GM18858 (cell line): ENCODE measurements around the gene PLCB1.

ENCODE experiments used
- ATAC-seq: cut with Tn5 transposase; IDR thresholded peaks from one replicate; pipeline ENCODE4 v1.9.1; 2021; ENCODE audit not compliant: unreplicated experiment

The PLCB1 gene

DNA sequence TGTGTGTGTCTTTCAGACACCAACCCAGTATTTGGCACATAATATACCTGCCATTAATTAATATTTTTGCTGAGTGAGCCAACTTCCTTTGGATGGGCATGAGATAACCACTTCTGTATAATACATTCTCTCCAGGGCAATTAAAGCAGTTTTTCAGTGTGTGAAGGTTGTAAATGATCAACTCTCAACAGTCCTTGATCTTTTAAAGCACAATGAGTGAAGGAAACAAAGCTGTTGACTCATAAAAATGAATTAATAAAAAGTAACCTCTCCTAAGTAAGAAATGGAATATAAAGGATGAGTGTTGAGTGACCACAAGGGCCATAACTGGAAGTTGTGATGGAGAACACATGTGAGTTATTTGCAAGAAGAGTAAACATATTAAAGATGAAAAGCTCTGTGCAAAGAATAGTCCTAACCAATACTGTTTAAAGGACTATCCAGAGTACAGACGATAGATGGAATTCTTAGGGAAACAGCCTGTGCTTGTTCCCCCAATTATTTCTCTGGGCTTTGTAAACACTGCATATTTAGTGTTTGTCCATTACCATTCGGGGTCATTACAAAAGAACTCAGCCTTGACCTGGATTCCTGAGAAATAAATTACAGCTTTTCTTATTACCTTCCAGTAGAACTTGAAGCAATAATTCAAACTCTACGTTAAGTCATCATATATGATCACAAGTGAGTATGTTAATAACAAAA, 446.2 kb downstream of the PLCB1 start:
- no peak for ATAC-seq

DNA sequence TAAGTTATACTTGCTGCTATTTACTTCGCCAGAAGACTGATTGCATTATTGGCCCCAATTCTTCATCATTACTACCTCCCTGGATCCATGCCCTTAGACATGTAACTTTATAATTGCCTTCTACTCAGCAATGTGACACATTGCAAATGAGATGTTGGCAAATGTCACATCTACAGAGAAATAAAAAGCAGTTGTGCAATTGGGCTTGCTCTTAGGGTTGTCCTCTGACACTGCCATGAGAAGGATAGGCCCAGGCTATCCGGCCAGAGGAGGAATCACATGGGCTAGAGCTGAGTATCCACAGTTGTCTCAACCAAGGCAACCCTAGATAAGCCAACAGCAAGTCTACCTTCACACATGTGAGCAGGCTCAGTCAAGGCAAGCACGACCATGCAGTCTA, 447.0 kb downstream of the PLCB1 start:
- no peak for ATAC-seq

DNA sequence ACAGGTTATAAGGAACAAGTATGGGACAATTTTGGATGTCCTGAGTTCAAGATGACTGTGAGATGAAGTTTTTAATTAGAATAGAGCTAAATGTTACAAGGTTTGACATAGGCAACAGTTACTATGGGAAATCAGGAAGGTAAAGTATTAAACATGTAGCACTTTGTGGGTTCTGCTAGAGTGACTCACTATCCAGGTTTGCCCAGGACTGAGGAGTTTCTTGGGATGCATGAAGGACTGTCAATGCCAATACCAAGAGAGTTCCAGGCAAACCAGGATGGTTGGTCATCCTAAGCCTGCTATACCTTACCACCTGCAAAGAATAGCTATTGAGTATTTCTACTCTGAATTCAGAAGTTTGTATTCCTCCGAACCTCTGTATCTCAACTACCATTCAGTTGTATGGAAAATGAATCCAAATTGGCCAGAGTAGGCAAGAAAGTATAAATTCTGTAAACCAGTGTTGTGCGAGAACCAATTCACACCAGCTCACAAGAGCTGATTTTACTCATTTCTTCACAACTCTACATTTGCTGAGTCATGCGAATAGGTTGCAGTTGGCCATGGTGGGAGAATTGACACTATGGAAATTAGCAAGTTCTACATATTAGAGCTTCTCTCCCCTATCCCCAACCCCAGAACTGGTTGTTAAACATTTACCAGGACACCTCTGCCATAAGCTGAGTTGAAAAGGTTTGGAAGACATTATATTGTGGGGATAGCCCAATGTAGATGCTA, 449.5 kb downstream of the PLCB1 start:
- no peak for ATAC-seq

DNA sequence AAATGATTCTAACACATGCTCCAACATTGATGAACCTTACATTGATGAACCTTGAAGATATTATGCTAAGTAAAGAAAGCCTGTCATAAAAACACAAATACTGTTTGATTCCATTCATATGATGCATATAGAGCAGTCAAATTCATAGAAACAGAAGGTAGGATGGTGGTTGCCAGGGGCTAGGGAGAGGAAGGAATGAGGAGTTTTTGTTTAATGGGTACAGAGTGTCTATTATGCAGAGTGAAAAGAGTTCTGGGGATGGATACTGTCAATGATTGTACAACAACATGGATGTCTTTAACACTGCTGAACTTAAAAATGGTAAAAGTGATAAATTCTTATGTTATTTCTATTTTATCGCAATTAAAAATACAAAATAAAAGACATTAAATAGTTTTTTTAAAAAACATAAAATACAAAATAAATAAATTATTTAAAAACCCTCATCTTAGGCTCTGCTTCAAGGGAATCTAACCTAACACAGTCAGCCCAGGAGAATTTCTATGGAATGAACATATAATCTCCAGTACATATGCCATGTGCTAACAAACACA, 451.0 kb downstream of the PLCB1 start:
- no peak for ATAC-seq

DNA sequence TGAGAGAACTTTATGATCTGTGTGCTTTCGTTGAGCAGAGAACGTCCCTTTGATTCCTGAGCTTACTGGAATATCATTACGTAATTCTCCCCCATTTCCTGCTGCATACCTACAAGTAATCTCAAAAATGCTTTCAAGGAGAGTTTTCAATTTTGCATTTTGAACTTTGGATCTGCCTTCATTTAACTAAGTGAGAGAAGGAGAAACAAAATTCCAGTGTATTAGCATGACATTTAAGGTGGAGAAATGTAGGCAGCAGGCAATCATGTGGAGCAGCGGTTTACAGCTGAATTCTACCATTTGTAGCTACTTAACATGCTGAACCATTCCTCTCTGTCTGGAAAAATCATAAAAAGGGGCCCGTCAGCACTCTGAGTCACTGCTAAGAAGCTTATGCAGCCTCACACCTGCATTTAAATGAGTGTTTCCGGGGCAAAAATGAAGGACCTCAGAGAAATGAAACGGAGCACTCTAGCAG, 451.5 kb downstream of the PLCB1 start:
- ATAC-seq, result no peak

DNA sequence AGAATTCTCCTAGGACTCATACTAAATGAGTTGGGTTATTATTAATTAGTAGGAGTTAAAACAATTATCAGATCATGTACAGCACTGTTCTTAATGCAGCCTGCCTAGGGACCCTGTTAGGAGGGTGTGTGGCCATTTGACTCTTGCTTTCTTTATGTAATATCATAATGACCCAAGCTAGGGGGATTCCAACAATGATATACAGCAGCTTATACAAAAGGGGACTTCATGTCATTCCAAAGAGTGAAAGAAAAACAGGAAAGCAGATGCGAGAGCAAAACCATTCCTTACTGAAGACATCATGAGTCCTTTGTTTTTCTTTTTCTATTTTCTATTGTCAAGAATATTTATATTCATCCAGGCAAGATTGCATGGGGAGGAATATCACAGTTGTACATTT, 455.2 kb downstream of the PLCB1 start:
- no peak for ATAC-seq

DNA sequence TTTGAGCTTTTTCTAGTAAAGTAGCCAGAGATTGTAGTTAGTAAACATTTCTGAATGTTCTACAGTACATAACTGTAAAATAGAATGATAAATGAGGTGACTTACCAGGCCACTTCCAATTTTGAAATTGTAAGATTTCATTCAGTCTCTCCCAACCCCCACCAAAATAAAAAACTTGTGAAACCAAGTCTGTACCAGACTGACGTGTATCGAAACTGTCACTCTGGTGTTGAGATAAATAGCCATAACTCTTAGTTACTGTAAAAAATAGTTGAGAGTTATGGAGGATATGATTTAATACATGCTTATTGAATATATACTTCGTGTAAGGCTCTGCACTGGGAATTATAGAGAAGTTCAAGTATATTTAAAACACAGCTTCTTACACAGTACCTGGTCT, 455.7 kb downstream of the PLCB1 start:
- ATAC-seq, result no peak

DNA sequence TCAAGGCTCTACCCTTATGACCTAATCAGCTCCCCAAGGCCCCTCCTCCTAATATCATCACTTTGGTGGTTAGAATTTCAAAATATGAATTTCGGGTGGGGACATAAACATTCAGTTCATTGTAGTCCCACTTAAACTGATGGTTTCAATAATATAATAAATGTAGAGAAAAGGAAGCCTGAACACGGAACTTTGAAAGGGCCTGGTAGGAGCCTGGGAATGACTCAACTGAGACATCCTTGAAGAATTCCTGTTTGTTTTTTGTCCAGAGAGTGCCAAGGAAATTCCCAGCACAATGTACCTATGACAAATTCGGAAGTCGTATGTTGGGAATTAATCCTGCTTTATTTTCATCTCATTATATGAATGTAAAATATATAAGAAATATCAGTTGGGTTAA, 457.9 kb downstream of the PLCB1 start:
- no peak for ATAC-seq

DNA sequence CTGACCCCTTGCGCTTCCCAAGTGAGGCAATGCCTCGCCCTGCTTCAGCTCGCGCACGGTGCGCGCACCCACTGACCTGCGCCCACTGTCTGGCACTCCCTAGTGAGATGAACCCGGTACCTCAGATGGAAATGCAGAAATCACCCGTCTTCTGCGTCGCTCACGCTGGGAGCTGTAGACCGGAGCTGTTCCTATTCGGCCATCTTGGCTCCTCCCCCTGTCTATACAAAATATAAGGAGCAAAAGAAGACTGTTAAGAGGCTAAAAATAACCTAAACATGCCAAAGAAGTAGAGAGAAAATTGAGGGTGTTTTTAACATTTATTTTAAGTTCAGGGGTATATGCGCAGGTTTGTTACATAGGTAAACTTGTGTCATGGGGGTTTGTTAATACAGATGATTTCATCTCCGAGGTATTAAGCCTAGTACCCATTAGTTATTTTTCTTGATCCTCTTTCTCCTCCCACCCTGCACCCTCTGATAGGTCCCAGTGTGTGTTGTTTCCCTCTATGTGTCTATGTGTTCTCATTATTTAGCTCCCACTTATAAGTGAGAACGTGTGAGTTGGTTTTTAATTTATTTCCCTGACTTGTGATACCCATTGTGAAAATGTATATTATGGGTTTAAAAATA, 469.0 kb downstream of the PLCB1 start:
- ATAC-seq, result peak; percentile 3

DNA sequence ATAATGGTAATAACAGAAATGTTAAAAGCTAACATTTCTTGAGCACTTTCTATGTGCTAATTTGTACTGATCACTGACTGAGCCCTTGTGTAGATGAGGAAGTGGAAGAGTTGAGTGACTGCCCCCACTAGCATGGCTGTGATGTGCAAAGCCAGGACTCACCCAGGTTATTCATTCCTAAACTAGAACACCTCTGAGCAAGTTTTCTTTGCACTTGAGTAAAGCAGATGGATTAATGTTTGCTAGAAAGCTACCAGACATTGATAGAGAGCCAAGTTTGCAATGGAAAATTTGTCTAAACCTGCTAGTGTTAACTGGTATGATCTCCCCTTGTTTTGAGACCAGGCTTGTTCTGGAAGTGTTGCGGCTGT, 469.5 kb downstream of the PLCB1 start:
- peak; percentile 83 for ATAC-seq

DNA sequence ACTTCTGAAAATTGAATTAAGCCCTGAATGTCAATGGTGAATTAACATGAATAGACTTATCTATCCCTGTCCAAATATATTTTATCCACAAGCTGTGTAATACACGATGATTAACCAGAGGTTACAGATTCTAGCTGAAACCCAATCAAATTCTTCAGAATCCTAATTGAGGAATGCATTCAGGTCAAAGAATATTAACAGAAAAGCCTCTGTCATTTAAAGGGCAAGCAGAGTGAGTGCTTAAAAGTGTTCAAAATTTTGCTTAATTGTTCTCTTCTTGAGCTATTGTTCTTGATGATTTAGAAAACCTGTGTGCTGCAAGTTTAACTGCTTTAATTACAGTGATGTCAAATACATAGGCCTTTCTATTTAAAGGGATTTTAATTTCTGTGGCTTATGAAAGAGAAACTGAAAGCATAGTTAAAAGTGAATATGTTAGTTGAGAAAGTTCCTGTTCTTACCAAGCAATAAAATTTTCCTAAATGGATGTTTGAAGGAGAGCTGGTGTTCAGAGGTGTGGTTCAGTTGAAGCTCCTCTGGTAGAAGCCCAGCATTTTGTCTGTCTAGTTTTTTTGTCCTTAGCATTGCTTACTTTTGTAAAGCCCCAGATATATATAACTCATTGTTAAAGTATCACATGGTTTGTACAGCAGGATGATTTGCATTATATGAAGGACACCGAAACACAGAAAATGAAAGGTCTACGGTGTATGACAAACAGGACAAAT, 470.5 kb downstream of the PLCB1 start:
- peak; percentile 78 for ATAC-seq

DNA sequence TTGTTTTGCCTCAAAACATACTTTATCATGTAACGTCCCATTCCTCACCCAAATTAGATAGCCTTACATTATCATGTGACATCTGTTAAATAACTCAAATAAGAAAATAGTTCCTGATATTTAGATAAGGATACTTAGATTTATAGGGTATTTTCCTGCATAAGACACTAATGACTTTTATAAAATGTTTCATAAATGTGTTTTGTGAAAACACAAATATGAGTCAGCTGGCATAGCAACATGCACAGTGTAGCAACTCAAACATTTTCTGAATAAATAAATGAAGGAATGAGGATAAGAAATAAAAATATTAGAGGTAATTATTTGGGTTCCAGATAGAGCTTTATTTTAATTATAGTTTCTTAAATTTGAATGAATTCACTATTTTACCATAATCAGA, 476.4 kb downstream of the PLCB1 start:
- no peak for ATAC-seq

DNA sequence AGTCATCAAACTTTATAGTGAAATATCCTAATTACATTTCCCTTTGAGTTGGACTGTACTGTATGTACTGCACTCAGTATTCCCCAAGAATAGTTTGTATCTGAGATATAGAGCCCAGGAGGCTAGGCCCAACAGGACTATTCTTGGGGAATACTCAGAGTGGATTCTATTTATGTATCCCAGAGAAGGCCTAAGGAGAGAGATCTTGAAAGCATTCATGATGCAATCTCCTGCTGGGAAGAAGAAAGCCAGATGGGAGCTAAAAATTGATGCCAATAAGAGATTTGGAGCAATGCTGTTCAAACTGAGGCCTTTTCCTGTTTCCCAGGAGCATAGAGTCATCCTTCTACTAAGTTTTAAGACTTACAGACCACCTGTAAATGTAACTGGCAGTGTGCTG, 484.7 kb downstream of the PLCB1 start:
- ATAC-seq, result no peak

DNA sequence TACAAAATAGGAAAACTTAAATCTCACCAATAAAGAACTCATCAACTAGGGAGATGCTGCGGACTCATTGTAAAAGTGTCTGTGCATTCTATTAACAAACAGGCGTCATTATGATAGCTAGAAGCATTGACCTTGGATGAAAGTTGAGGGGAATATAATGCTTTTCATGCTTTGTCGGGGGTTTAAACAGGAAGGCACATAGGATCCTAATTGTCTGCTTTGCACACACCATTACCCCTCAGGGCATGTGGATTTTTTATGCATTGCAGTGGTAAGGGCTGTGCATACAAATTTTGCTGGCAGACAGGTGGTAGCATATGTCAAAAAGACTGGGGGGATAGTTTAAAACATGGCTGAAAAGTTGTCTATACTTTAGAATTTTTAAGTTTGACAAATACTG, 488.9 kb downstream of the PLCB1 start:
- no peak for ATAC-seq

DNA sequence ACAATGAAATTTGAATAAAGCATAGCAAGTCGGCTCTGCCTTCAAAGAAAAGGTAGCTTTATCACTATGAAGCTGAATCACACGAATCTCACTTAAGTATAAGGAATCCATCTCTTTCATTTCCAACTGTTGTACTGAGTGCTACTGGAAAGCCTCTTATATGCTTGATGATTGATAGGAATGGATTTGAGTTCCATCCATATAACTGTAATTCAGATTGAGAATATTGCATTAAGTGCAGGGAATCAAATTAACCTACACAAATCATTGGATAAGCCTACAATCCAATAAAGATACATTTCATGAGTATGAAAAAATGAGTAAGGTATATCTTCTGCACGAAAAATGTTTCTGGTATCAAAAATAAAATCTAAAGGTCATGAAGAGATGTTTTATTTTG, 492.0 kb downstream of the PLCB1 start:
- no peak for ATAC-seq

DNA sequence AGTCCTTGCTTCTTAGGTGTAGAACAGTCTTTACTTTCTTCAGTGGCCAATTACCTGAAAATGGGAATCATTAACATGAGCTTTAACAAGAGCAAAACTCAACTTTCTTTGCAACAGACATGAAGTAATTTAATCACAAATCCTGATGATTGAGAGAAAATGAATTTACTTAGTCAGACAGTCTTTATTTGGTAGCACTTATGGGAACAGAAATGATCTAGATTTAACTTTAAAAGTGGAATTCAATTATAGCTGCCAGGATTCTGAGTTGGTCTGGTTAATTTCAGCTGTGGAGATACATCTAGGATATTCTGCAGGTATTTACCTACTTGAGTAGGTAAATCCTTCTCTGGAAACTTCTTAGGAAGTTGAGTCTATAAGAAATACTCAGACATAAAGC, 492.6 kb downstream of the PLCB1 start:
- no peak for ATAC-seq

DNA sequence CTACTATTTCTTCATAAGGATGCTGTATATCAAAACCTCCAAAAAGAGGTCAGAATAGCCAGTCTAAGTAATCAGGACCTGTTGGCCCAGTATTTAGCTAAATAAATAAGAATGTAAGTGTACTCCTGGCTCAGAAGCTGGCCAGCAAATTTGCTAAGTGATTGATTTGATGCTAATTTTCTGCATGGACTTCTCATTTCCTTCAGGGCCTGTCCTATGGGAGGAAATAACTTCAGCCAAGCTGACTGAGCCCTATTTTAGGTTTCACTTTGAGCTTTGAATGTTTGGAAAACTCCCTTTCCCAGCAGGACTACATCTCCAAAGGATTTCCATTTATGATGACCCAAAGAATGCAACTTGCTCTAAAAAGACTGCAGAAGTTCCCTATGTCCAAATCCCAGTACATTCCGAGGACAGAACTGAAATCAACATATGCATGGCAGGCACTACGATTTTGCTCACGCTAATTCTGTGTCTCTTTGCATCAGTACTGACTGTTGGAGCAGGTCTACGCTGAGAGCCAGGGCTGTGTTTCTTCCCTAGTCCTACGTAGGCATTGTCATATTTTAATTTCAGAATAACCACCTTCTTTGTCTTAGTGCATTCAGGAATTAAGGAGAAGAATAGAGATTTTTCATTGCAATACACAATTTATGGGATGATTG, 495.4 kb downstream of the PLCB1 start:
- no peak for ATAC-seq

DNA sequence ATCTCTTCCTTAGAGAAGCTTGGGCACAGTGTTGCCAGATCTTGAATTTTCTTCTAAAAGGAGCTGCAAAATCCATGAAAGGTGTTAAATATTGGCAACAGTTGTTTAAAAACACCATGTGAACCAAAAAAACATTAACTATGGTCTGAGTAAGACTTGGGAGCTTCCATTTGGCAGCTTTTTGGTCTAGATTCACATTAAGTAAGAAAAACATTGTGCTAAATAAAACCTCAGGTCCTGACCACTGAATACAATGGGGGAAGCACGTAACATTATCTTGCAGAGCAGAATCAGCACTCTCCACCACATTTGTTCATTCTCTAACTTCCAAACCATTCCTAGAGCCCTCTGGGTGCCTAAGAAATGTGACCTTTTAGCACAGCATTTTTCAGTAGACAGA, 499.2 kb downstream of the PLCB1 start:
- ATAC-seq, result no peak

DNA sequence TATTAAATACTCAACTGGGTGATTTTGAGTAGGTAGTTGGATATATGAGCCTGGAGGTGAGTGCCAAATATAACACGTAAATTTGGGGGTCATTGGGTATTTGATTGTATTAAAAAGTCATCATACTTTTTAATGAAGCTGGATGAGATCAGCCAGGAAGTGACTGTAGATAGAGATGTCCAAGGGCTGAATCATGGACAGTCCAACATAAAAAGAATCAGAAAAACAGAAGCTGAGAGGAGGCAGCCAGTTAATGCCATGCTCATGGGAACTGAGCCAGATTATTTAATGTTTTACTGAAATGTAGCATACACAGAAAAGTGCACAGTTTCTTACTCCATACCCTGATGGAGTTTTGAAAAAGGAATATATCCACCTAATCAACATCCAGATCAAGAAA, 501.3 kb downstream of the PLCB1 start:
- no peak for ATAC-seq

DNA sequence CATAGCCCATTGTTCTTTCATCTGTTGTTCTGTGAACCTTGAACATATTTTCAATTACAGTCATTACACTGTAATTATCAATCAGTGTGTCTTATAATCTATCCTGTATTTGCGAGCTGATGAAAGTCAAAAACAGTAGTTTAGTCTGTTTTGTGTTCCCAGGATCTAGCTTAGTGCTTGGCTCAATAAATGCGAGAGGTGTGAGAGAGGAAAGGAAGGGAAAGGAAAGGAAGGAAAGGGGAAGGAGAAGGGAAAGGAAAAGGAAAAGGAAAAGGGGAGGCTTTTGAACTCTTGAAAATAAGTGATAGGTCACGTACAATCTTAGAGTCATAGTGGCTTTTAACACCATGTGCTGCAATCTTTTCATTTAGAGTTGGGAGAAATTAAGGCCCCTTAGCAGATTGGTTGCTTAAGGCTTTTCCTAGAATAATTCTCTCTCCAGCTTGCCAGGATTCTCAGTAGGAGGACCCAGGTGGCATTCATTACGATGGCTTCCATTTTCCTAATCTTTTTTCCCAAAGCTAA, 503.0 kb downstream of the PLCB1 start:
- no peak for ATAC-seq

DNA sequence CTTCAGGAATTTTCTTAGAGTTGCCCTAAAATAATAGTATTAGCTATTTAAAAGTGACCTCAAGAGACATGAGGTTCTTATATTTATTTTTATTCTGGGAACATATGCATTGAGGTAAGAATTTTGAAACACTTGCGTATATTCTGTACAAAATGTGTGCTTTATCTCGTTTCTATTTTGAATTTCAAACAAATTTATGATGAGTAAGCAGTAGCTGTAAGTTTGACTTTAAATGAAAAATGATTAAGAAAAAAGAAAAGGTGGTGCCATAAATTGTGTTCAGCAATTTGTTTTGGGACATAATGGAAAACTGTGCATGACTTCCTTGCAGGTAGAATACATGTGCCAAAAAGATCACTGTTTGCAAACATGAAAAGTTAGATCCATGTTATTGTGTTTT, 503.8 kb downstream of the PLCB1 start:
- no peak for ATAC-seq
